C4-2B (cell line): ENCODE results near the gene CTDSPL.

ENCODE experiments used
- ZFX ChIP-seq: fragments of 450-650 bp; IDR thresholded peaks from 2 replicates; pipeline ENCODE4 v1.6.1; 2017
- TF ChIP-seq, protein P1 (sequence below): fragments of 450-650 bp; conservative IDR thresholded peaks from 2 replicates; pipeline ENCODE4 v1.5.1; 2017; ENCODE audit warnings: mild to moderate bottlenecking

DNA sequence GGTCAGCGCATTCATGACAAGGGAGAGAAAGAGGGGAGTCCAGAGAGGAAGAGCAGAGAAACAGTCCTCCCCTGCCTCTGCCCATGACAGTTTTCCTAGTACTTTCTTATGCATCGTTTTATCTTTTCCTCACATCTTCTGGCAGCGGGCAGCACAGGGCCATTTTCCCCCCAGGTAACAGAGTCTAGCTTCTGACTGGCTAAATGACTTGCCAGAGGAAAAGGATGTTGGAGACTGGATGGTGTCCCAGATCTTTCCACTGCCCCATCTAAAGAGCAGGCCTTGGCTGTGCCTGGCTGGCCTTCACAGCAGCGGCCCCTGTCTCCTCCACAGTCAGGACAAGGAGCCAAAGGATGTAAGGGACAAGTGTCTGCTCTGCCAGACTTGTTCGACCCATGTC lies 59.3 kb downstream of the CTDSPL start:
- TF ChIP-seq, protein P1, sequence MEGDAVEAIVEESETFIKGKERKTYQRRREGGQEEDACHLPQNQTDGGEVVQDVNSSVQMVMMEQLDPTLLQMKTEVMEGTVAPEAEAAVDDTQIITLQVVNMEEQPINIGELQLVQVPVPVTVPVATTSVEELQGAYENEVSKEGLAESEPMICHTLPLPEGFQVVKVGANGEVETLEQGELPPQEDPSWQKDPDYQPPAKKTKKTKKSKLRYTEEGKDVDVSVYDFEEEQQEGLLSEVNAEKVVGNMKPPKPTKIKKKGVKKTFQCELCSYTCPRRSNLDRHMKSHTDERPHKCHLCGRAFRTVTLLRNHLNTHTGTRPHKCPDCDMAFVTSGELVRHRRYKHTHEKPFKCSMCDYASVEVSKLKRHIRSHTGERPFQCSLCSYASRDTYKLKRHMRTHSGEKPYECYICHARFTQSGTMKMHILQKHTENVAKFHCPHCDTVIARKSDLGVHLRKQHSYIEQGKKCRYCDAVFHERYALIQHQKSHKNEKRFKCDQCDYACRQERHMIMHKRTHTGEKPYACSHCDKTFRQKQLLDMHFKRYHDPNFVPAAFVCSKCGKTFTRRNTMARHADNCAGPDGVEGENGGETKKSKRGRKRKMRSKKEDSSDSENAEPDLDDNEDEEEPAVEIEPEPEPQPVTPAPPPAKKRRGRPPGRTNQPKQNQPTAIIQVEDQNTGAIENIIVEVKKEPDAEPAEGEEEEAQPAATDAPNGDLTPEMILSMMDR: no peak
- no peak for TF ChIP-seq ZFX
